GM12878 (cell line): ENCODE measurements around the gene CRYGN. TPM values are rescaled to one million over a fixed set of nuclear protein-coding genes. Genes with fewer than 3 reads are reported as not detected.

Source experiments
- ATAC-seq: fragments of 200-7000 bp; cut with Tn5 transposase; 3 replicates; pipeline ENCODE4 v1.9.1; 2020; ENCODE audit warnings: mild to moderate bottlenecking, moderate library complexity
- BruUV-seq: library from RNA; stranded (reverse); fragments of 400-500 nt; replicated peaks from 2 replicates; lab custom pipeline; 2021; lab: Mats Ljungman, UMichigan
- CTCF ChIA-PET: fragments of 300-600 bp; sonication (Branson Sonifier 250); formaldehyde crosslinking; extraction: SDS; loops from one replicate; lab custom pipeline; 2021; ENCODE audit warnings: inconsistent platforms; lab: Yijun Ruan, JAX
- POLR2A ChIA-PET: fragments of 350-600 bp; formaldehyde crosslinking; extraction: SDS; loops from one replicate; lab custom pipeline; 2021; ENCODE audit warnings: inconsistent platforms; lab: Charles Lee
- RAD21 ChIA-PET: fragments of 300-600 bp; sonication (Branson Sonifier 250); formaldehyde crosslinking; loops from one replicate; lab custom pipeline; 2023; ENCODE audit warnings: antibody characterized with exemption; ENCODE audit not compliant: unreplicated experiment; lab: Charles Lee
- SMC1A ChIA-PET: fragments of 300-600 bp; sonication (Branson Sonifier 250); formaldehyde crosslinking; loops from one replicate; lab custom pipeline; 2023; ENCODE audit not compliant: unreplicated experiment, uncharacterized antibody; lab: Charles Lee
- DNase-seq: peaks from one replicate; pipeline ENCODE4 v3.0.0-alpha.2; 2011; ENCODE audit warnings: low read depth, low spot score
- FAIRE-seq: peaks from 3 replicates; lab custom pipeline; 2011; peaks lifted over from hg19 to GRCh38; lab: Jason Lieb, UNC
- H2AFZ ChIP-seq: 2 replicates; pipeline ENCODE4 v1.6.0; 2011; ENCODE audit warnings: low read depth, low read length, control low read depth; ENCODE audit not compliant: control insufficient read depth
- H3K27ac ChIP-seq: 2 replicates; pipeline ENCODE4 v1.5.1; 2011; ENCODE audit warnings: control low read depth; ENCODE audit not compliant: control insufficient read depth, insufficient read depth
- H3K27me3 ChIP-seq, 2 experiments: replicated peaks in 1 of 2; 2 replicates each; pipeline versions ENCODE4 v1.6.0 to v1.6.1; 2011; ENCODE audit warnings: low read length in 1 of 2; ENCODE audit not compliant: control insufficient read depth in 2 of 2, insufficient read depth in 2 of 2
- H3K36me3 ChIP-seq, 2 experiments: 2 replicates each; pipeline ENCODE4 v1.5.1; 2011; ENCODE audit warnings: low read length in 1 of 2; ENCODE audit not compliant: control insufficient read depth in 2 of 2, insufficient read depth in 2 of 2
- H3K4me1 ChIP-seq: 2 replicates; pipeline ENCODE4 v1.6.1; 2011; ENCODE audit warnings: mild to moderate bottlenecking, low read length, moderate library complexity, mixed read lengths; ENCODE audit not compliant: control insufficient read depth, insufficient read depth
- H3K4me2 ChIP-seq: 2 replicates; pipeline ENCODE4 v1.6.0; 2011; ENCODE audit warnings: control low read depth; ENCODE audit not compliant: control insufficient read depth, insufficient read depth
- H3K4me3 ChIP-seq: fragments of 200-600 bp; sonication (generic); 2 replicates; pipeline ENCODE4 v1.5.1; 2016
- H3K79me2 ChIP-seq: 2 replicates; pipeline ENCODE4 v1.6.0; 2011; ENCODE audit warnings: low read length; ENCODE audit not compliant: control insufficient read depth, insufficient read depth
- H3K9ac ChIP-seq: 2 replicates; pipeline ENCODE4 v1.8.0; 2011; ENCODE audit warnings: low read length, control low read depth, mixed read lengths; ENCODE audit not compliant: control insufficient read depth, insufficient read depth
- H3K9me3 ChIP-seq: replicated peaks from 3 replicates; pipeline ENCODE4 v1.5.1; 2011; ENCODE audit warnings: mild to moderate bottlenecking, low read length; ENCODE audit not compliant: control insufficient read depth, insufficient read depth
- H4K20me1 ChIP-seq: 2 replicates; pipeline ENCODE4 v1.6.0; 2011; ENCODE audit not compliant: control insufficient read depth, insufficient read depth
- CBFB ChIP-seq: IDR thresholded peaks from 2 replicates; pipeline ENCODE4 v1.6.1; 2016; ENCODE audit warnings: antibody characterized with exemption, low read depth
- HDAC2 ChIP-seq: fragments of 200-600 bp; sonication (generic); IDR thresholded peaks from 2 replicates; pipeline ENCODE4 v1.6.1; 2017
- JUND ChIP-seq: IDR thresholded peaks from 2 replicates; pipeline ENCODE4 v1.6.1; 2012; ENCODE audit warnings: low read depth, mild to moderate bottlenecking, low read length, improper control_type of control experiment, moderate library complexity
- MLLT1 ChIP-seq: fragments of 450-650 bp; IDR thresholded peaks from 2 replicates; pipeline ENCODE4 v1.6.1; 2016; ENCODE audit warnings: mild to moderate bottlenecking
- RAD51 ChIP-seq: fragments of 450-650 bp; IDR thresholded peaks from 2 replicates; pipeline ENCODE4 v1.6.1; 2016; ENCODE audit warnings: moderate library complexity, mild to moderate bottlenecking, inconsistent platforms
- SP1 ChIP-seq: IDR thresholded peaks from one replicate; pipeline ENCODE4 v1.6.1; 2011; ENCODE audit warnings: low read depth, low read length
- WGBS: methylation state at CpG from one replicate; pipeline ENCODE4 v1.1.6; 2016; ENCODE audit warnings: low lambda C conversion rate; ENCODE audit not compliant: insufficient replicate concordance, insufficient coverage; ENCODE audit errors: missing lambda C conversion rate; 5-methylcytosine and 5-hydroxymethylcytosine counted together
- in situ Hi-C: fragments of 300-500 bp; cut with MboI; formaldehyde crosslinking; loops from 9 replicates; pipeline ENCODE4 v1.14.3; 2018; ENCODE audit warnings: mixed read lengths
- intact Hi-C: fragments of 100-400 bp; cut with micrococcal nuclease; formaldehyde crosslinking; loops from one replicate; pipeline ENCODE4 v1.14.2; 2022; ENCODE audit not compliant: unreplicated experiment
- polyA plus RNA-seq, 11 experiments: library from polyadenylated mRNA; depleted of rRNA in 4 of 11; unstranded in 6 of 11; stranded (reverse) in 5 of 11; fragments of >200 nt; fragmentation: Nextera tagmentation in 4 of 11; fragmentation: Illumina TruSeq in 1 of 11; extraction: Ambion mirVana in 4 of 11; extraction: Trizol in 1 of 11; gene quantifications; 1 replicate in 1 of 11; 2 replicates in 10 of 11; pipeline versions ENCODE4 v1.2.1 to v1.2.3, GENCODE V29; 2011 to 2016; ENCODE audit warnings: inconsistent platforms in 2 of 11, missing spikeins in 2 of 11, low read depth in 1 of 11
- total RNA-seq, 4 experiments: library from RNA; depleted of rRNA in 3 of 4; stranded (reverse); fragments of >200 nt in 3 of 4; fragmentation: Illumina TruSeq in 1 of 4; extraction: Trizol in 1 of 4; gene quantifications; 2 replicates each; pipeline versions ENCODE4 v1.2.1 to v1.2.3, GENCODE V29; 2013 to 2021

The CRYGN gene
- total and polyA plus RNA-seq, 10 of the 15 experiments (the other 5 are each of a cell fraction or from before 2014, with no cell fraction given), result not detected

- TF ChIP-seq MLLT1 (no peak), RAD51 (no peak), JUND (no peak), SP1 (no peak), CBFB (no peak), HDAC2 (no peak)
- Histone ChIP-seq H3K79me2 (peaks cover 28% of the 10 kb centered on the region), H4K20me1 (no peaks in the 10 kb centered on the region; the same call in 1 of the 2 replicates), H3K27me3 (no peaks in the 10 kb centered on the region), H3K4me3 (peak overlapping the region; percentile 28; the same call in 1 of the 2 replicates), H2AFZ (no peak overlapping the region), H3K9ac (no peak overlapping the region), H3K36me3 (peaks cover 24 to 41% of the 10 kb centered on the region in 2 experiments), H3K4me1 (peaks cover 45% of the 10 kb centered on the region), H3K4me2 (peak overlapping the region; percentile 96), H3K27ac (peak overlapping the region; percentile 96), H3K9me3 (peaks cover 4% of the 10 kb centered on the region; the same call in 2 of the 3 replicates)
- POLR2A ChIA-PET, result interaction anchor here (0.9 to 1.2 kb wide), 2 partner anchors 38 to 46 kb away, joined by 3 read pairs; no protein-coding TSS in a partner anchor
- CTCF ChIA-PET, result interaction anchor here (0.7 to 1.1 kb wide), 6 partner anchors 9 to 155 kb away, joined by 3 to 6 read pairs (median 4); no protein-coding TSS in a partner anchor
- intact Hi-C loops, result loop anchor here (5.0 kb wide), 1 partner anchor 162 kb away; no protein-coding TSS in a partner anchor
- WGBS, result 75% methylated on average over 2 of the region's 2 CpGs
- FAIRE-seq (no peak), ATAC-seq (no peak), DNase-seq (no peak)
- SMC1A ChIA-PET, result interaction anchor here (0.8 to 4.6 kb wide), 16 partner anchors 8 to 102 kb away, joined by 3 to 27 read pairs (median 4); partner anchors contain the start of gene RHEB
- in situ Hi-C loops, result no loop called here
- no TSS peak for BruUV-seq
- RAD21 ChIA-PET, result interaction anchor here (1.0 to 3.7 kb wide), 9 partner anchors 33 to 161 kb away, joined by 3 to 29 read pairs (median 4); partner anchors contain the start of gene RHEB
Measured at GRCh38 chr7:151470711-151471110, 30.8 kb upstream of the CRYGN start.
